Ovary (tissue), 9 donors: ENCODE measurements around the gene SF3B1. TPM values are rescaled to one million over a fixed set of nuclear protein-coding genes. Genes with fewer than 3 reads are reported as not detected.

Experiments
- DNase-seq, 5 donors: peaks; one replicate each; pipeline ENCODE4 v3.0.0-alpha.2; 2019 to 2020
- H3K27ac ChIP-seq, 2 donors: fragments of 200-600 bp; one replicate each; pipeline versions ENCODE4 v1.5.1 to v1.8.0; 2019 to 2022
- H3K27me3 ChIP-seq: fragments of 200-600 bp; one replicate; pipeline ENCODE4 v1.8.0; 2022
- H3K36me3 ChIP-seq: fragments of 200-600 bp; sonication (generic); one replicate; pipeline ENCODE4 v1.5.1; 2019
- H3K4me1 ChIP-seq: one replicate; pipeline ENCODE4 v1.8.1; 2013; ENCODE audit warnings: mild to moderate bottlenecking, moderate library complexity; ENCODE audit not compliant: insufficient read depth
- H3K4me3 ChIP-seq: fragments of 200-600 bp; sonication (generic); one replicate; pipeline ENCODE4 v1.5.1; 2017
- H3K9me3 ChIP-seq, 2 donors: fragments of 200-600 bp in 1 of 2; sonication (generic) in 1 of 2; one replicate each; pipeline versions ENCODE4 v1.5.1 to v1.8.1; 2013 to 2019; ENCODE audit warnings: mild to moderate bottlenecking in 1 of 2, moderate library complexity in 1 of 2
- CTCF ChIP-seq, 3 donors: fragments of 450-650 bp in 2 of 3; fragments of 200-600 bp in 1 of 3; IDR thresholded peaks; one replicate each; pipeline versions ENCODE4 v1.5.1 to v1.8.0; 2016 to 2022; ENCODE audit warnings: antibody characterized with exemption in 3 of 3, mild to moderate bottlenecking in 1 of 3
- EP300 ChIP-seq: sonication (generic); formaldehyde crosslinking; IDR thresholded peaks from one replicate; pipeline ENCODE4 v1.6.1; 2017; ENCODE audit warnings: antibody characterized with exemption
- POLR2A ChIP-seq: fragments of 450-650 bp; IDR thresholded peaks from one replicate; pipeline ENCODE4 v1.6.1; 2017; ENCODE audit warnings: antibody characterized with exemption, mild to moderate bottlenecking, moderate library complexity
- WGBS, 3 donors: extraction: QIAGEN DNeasy Blood & Tissue Kit in 1 of 3; methylation state at CpG; one replicate each; pipeline versions ENCODE4 v1.1.5 to v1.1.7; 2013 to 2017; 5-methylcytosine and 5-hydroxymethylcytosine counted together
- intact Hi-C, 4 donors: fragments of 100-400 bp; cut with DNase I; formaldehyde crosslinking; loops; one replicate each; pipeline versions ENCODE4 v1.11.0 to v1.15.1; 2022 to 2023
- polyA plus RNA-seq, 2 donors: library from polyadenylated mRNA; stranded (reverse); fragments of 200-250 nt in 1 of 2; fragments of 350-450 nt in 1 of 2; fragmentation: Illumina TruSeq in 1 of 2; extraction: RNeasy Lipid Tissue Mini Kit (QIAGEN cat#74804) in 1 of 2; gene quantifications; one replicate each; pipeline ENCODE4 v1.2.3, GENCODE V29; 2013 to 2014
- total RNA-seq, 7 donors: library from RNA; depleted of rRNA in 2 of 7; stranded (reverse); fragments of >200 nt in 2 of 7; fragmentation: NEBNext Ultra II Directional in 3 of 7; extraction: Animal tissue kit (Norgen Biotek cat#: 25700) in 3 of 7; gene quantifications; one replicate each; pipeline versions ENCODE4 v1.1.0 to v1.2.4, GENCODE V29; 2016 to 2023
- donor health status: DM: no; HTN: no; CAD: no; lungs with moderate emphysema.
- donor health status: DM: no; HTN: no; CAD: no.
- donor health status: Bipolar disorder and iron deficiency.
- donor health status: DM: yes; HTN: yes; CAD: no.
- donor health status: DM: no; HTN: no; CAD: no.
- donor health status: DM: yes; HTN: yes; CAD: no.

The SF3B1 gene
- total and polyA plus RNA-seq, 9 donors = 189 to 336 (median 245) TPM

GRCh38 chr2:197405582-197405981, 29.2 kb downstream of the SF3B1 start:
- Histone ChIP-seq H3K9me3 (no peaks in the 10 kb centered on the region), H3K4me3 (no peak overlapping the region), H3K27ac (no peak overlapping the region), H3K4me1 (no peaks in the 10 kb centered on the region), H3K36me3 (no peaks in the 10 kb centered on the region), H3K27me3 (no peaks in the 10 kb centered on the region)
- 72 to 81% (median 79%) methylated on average over 2 of the region's 2 CpGs for WGBS, 3 donors
- intact Hi-C loops = no loop called here
- no peak for TF ChIP-seq CTCF (IDR thresholded peaks at IDR 0.05)
- no peak for TF ChIP-seq POLR2A
- TF ChIP-seq EP300 = no peak
- DNase-seq = no peak

GRCh38 chr2:197399887-197400540, 34.8 kb downstream of the SF3B1 start:
- intact Hi-C loops = no loop called here
- TF ChIP-seq EP300 (no peak), POLR2A (no peak), CTCF (IDR thresholded peaks at IDR 0.05) (no peak)
- Histone ChIP-seq H3K27ac (no peak overlapping the region), H3K36me3 (peaks cover 3% of the 10 kb centered on the region), H3K4me3 (no peak overlapping the region), H3K4me1 (no peaks in the 10 kb centered on the region), H3K9me3 (no peaks in the 10 kb centered on the region), H3K27me3 (no peaks in the 10 kb centered on the region)
- 70 to 74% (median 70%) methylated on average over 6 of the region's 6 CpGs for WGBS, 3 donors
- no peak for DNase-seq

GRCh38 chr2:197398913-197399312, 35.9 kb downstream of the SF3B1 start:
- H3K4me1 ChIP-seq = no peaks in the 10 kb centered on the region
- no peaks in the 10 kb centered on the region for H3K9me3 ChIP-seq
- intact Hi-C loops = no loop called here
- no peak overlapping the region for H3K4me3 ChIP-seq
- WGBS, 3 donors = 84 to 89% (median 87%) methylated on average over 2 of the region's 2 CpGs
- TF ChIP-seq EP300 = no peak
- no peak for TF ChIP-seq POLR2A
- TF ChIP-seq CTCF (IDR thresholded peaks at IDR 0.05) = no peak
- H3K27me3 ChIP-seq = no peaks in the 10 kb centered on the region
- H3K27ac ChIP-seq = no peak overlapping the region
- no peak for DNase-seq
- H3K36me3 ChIP-seq = peaks cover 3% of the 10 kb centered on the region

GRCh38 chr2:197391220-197391717, 43.6 kb downstream of the SF3B1 start:
- Histone ChIP-seq H3K36me3 (no peaks in the 10 kb centered on the region), H3K4me1 (no peaks in the 10 kb centered on the region), H3K4me3 (no peak overlapping the region), H3K9me3 (no peaks in the 10 kb centered on the region), H3K27ac (no peak overlapping the region), H3K27me3 (no peaks in the 10 kb centered on the region)
- intact Hi-C loops = no loop called here
- TF ChIP-seq EP300 = no peak
- TF ChIP-seq POLR2A = no peak
- no peak for TF ChIP-seq CTCF (IDR thresholded peaks at IDR 0.05)
- no peak for DNase-seq
- 95 to 100% (median 98%) methylated on average over 1 of the region's 1 CpG for WGBS, 3 donors
